Retinal pigment epithelial cell (primary cell): ENCODE results near the gene GALNT10.

Source experiments
- DNase-seq: peaks from one replicate; pipeline ENCODE4 v3.0.0-alpha.2; 2010; ENCODE audit warnings: low read depth
- H3K4me3 ChIP-seq: 2 replicates; pipeline ENCODE4 v1.5.1; 2011; ENCODE audit warnings: mild to moderate bottlenecking, low read length, control low read depth, moderate library complexity
- TF ChIP-seq, protein P1 (sequence below): conservative IDR thresholded peaks from 2 replicates; pipeline ENCODE4 v1.5.1; 2011; ENCODE audit warnings: low read depth, low read length, control low read depth, inconsistent platforms

GALNT10 gene

DNA sequence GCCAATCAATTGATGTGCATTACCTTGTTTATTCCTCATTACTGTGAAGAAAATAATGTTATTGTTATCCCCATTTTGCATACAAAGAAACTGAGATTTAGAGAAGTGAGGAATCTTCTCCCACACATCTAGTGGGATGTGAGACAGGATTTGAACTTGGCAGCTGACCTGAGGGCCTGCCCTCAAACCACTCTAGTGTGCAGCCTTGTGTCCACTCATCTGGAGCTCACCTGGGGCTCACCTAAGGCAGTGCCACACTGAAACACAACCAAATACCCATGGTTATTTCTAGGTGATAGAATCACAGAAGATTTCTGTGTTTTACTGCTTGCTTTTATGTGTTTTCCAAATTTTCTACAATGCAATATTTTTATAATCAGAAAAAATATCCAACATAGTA, 160.6 kb downstream of the GALNT10 start:
- TF ChIP-seq, protein P1, sequence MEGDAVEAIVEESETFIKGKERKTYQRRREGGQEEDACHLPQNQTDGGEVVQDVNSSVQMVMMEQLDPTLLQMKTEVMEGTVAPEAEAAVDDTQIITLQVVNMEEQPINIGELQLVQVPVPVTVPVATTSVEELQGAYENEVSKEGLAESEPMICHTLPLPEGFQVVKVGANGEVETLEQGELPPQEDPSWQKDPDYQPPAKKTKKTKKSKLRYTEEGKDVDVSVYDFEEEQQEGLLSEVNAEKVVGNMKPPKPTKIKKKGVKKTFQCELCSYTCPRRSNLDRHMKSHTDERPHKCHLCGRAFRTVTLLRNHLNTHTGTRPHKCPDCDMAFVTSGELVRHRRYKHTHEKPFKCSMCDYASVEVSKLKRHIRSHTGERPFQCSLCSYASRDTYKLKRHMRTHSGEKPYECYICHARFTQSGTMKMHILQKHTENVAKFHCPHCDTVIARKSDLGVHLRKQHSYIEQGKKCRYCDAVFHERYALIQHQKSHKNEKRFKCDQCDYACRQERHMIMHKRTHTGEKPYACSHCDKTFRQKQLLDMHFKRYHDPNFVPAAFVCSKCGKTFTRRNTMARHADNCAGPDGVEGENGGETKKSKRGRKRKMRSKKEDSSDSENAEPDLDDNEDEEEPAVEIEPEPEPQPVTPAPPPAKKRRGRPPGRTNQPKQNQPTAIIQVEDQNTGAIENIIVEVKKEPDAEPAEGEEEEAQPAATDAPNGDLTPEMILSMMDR = no peak
- DNase-seq = no peak
- H3K4me3 ChIP-seq = no peak overlapping the region

DNA sequence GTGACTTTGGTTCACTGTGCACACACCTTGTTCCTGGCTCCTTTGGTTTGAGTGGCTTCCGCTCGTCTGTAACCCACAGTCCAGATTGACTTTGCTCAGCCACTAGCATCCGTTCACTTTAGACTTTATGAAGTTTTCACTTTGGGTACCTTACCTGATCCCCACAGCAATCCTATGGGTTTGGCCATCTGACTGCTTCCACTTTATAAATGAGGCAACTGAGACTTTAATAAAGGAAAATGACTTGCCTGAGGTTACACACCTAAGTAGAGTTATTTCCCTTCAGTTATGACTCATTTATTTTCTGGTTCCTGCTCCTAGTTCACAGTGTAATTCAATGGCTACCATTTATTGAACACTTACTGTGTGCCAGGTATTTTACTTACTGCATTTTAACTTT, 161.0 kb downstream of the GALNT10 start:
- TF ChIP-seq, protein P1 = no peak
- no peak for DNase-seq
- no peak overlapping the region for H3K4me3 ChIP-seq

DNA sequence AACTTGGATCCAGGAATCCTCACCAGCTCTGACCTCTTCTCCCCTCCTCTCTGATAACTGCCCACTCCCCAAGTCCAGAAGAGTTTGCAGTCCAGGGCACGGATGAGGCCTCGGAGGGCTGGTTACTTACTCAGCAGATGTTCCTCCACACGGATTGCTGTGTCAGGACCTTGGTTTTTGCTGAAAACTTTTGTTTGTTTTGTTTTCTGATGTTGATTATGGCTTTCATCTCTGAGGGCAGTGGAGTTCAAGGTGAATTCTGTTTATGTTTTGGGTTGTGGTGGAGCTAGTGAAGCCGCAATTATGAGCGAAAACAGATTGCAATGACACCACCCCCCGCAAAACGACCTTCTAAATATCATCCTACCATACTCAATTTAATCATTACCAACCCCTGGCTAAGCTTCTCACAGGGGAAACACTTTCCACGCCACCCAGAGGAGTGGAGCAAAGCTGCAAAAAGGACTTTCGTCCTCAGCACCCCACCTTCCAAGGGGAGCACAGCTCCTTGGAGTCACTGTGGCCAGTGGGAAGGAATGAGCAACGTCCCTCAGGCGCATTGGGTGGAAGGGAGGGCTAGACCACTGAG, 162.5 kb downstream of the GALNT10 start:
- no peak for DNase-seq
- TF ChIP-seq, protein P1 = no peak
- no peak overlapping the region for H3K4me3 ChIP-seq

DNA sequence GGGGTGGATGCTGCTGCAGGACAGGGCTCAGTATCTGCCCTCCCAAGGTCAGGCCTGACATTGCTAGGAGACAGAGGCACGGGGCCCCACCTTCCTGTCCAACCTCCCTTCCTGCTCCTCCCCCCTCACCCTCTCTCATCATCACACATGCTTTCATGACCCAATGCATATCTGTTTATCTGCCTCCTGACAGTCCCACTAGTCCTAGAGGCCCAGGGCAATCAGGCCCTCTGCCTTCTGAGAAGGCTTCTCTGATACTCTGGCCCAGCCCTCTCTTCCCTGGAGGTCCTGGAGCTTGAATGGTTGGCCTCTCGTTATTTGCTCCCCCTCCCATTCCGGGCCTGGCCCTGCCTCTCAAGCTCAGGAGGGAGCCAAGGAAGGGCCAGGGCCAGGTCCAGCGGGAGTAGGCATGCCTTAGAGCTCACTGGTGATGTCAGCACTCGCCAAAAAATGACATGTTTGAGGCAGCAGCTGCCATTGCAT, 164.6 kb downstream of the GALNT10 start:
- no peak overlapping the region for H3K4me3 ChIP-seq
- DNase-seq = no peak
- TF ChIP-seq, protein P1 = no peak

DNA sequence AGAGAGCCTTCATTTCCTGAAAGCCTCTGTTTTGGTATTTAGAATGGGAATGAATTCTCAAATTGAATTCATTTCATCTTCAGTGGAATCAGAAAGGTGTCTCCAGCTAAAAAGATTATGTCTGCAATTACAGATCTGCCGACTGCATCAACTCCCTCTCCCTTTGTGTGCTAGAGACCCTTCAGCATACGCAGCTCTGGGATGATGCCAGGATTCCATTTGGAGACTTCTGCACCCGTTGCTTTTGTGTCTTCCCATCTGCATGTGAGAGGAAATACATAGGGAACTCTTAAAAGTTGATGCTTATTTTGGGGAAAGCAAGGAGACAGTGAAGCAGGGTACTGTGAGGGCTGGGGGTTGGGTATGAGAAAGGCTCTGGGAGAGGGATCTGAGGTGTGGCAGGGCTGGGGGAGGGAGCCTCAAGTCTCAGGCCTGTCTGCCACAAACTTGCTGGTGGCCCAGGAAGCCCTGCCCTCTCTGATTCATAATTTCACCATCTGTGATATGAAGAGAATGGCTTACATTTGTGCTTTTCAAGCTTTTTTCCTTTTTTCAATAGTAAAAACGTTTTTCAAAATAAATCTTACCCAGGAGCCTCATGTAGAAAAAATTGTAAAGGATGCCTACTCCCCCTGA, 165.6 kb downstream of the GALNT10 start:
- TF ChIP-seq, protein P1 = no peak
- no peak for DNase-seq
- no peak overlapping the region for H3K4me3 ChIP-seq

DNA sequence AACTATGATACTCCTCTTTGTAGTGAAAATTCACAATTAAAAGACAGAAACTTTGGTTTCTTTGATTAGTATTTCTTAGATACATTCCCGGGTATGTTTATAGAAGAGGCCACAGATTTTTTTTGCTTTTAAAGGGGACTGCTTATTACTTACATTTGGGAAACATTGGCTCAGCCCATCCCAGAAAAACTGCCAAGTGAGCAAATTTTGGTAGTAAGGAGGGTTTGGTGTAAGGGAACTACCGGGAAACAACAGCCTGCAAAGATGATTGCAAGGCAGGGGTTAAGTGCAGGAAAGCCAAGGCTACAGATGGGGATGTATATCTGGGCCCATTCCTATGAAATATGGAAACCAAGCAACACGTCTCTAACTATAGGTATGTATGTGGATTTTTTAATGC, 166.4 kb downstream of the GALNT10 start:
- no peak overlapping the region for H3K4me3 ChIP-seq
- TF ChIP-seq, protein P1 = no peak
- DNase-seq = no peak
